ENCODE results near the gene PTPRN2.

DNA sequence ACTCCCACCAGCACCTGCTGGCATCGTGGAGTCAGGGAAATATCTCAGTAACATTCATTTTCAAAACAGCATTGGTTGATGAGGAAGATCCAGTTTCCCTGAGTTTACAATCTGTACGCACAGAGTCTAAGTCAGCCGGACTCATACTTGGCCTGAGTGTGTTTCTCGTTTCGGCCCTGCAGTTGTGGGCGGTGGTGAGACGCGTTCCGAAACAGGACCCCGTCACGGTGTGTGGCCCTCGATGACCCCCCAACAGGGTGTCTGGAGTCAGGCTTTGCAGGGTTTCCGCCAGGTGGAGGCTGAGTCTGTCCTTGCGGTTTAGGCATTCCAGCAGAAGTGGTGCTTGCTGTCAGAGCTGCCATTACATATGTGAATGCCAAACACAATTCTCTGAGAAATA, 933.3 kb downstream of the PTPRN2 start:
- TF ChIP-seq, protein P1, sequence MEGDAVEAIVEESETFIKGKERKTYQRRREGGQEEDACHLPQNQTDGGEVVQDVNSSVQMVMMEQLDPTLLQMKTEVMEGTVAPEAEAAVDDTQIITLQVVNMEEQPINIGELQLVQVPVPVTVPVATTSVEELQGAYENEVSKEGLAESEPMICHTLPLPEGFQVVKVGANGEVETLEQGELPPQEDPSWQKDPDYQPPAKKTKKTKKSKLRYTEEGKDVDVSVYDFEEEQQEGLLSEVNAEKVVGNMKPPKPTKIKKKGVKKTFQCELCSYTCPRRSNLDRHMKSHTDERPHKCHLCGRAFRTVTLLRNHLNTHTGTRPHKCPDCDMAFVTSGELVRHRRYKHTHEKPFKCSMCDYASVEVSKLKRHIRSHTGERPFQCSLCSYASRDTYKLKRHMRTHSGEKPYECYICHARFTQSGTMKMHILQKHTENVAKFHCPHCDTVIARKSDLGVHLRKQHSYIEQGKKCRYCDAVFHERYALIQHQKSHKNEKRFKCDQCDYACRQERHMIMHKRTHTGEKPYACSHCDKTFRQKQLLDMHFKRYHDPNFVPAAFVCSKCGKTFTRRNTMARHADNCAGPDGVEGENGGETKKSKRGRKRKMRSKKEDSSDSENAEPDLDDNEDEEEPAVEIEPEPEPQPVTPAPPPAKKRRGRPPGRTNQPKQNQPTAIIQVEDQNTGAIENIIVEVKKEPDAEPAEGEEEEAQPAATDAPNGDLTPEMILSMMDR (IDR thresholded peaks at IDR 0.05): no peak
- TF ChIP-seq POLR2AphosphoS5 (IDR thresholded peaks at IDR 0.05) (no peak), POLR2A (IDR thresholded peaks at IDR 0.05) (no peak)
